Posterior vena cava (tissue), 2 donors: ENCODE results near the gene KCNN4. TPM values are rescaled to one million over a fixed set of nuclear protein-coding genes. Genes with fewer than 3 reads are reported as not detected.
"Not testable (repeated sequence)": the region's sequence is repeated elsewhere in the genome, so short reads cannot be mapped to it uniquely, and the experiment has no call there.

Experiments
- DNase-seq: peaks from one replicate; pipeline ENCODE4 v3.0.0-alpha.2; 2020; ENCODE audit warnings: low spot score
- intact Hi-C, 2 donors: fragments of 100-400 bp; cut with DNase I; formaldehyde crosslinking; loops; one replicate each; pipeline versions ENCODE4 v1.14.1 to v1.14.2; 2022 to 2023
- long read RNA-seq, 2 donors: library from polyadenylated mRNA; unstranded; transcript quantifications; one replicate each; pipeline ENCODE4 v2.0.0, GENCODE V29; 2020 to 2021
- total RNA-seq, 2 donors: library from RNA; stranded (reverse); fragmentation: NEBNext Ultra II Directional; extraction: Animal tissue kit (Norgen Biotek cat#: 25700); gene quantifications; one replicate each; pipeline ENCODE4 v1.2.1, GENCODE V29; 2021
- donor health status: DM: yes; HTN: yes; CAD: no.
- donor health status: DM: yes; HTN: yes; CAD: no.

Gene KCNN4
- total RNA-seq: 1 to 10 TPM; 4.0 to 5.8 TPM
- long read RNA-seq, donor 1, partial matches to known transcripts: 0 of 3 reads
- long read RNA-seq, donor 1, other reads (novel, unspliced or antisense): 0 of 3 reads
- long read RNA-seq, donor 2, transcript KCNN4-211 (9 exons, 1,956 nt): major isoform, 23 of 28 reads
- long read RNA-seq, donor 2, partial matches to known transcripts: 0 of 28 reads
- long read RNA-seq, donor 2, other reads (novel, unspliced or antisense): 5 of 28 reads

- no peak for DNase-seq
- intact Hi-C loops: loop anchor here in 1 of 2 donors (5.0 kb wide), 1 partner anchor 34 kb away; no protein-coding TSS in a partner anchor
These were observed at the start of gene KCNN4 for GRCh38 chr19:43780706-43781525. TSS of gene KCNN4 (minus strand) at chr19:43780973. CDS start at chr19:43780861, 112 bp downstream.

DNA sequence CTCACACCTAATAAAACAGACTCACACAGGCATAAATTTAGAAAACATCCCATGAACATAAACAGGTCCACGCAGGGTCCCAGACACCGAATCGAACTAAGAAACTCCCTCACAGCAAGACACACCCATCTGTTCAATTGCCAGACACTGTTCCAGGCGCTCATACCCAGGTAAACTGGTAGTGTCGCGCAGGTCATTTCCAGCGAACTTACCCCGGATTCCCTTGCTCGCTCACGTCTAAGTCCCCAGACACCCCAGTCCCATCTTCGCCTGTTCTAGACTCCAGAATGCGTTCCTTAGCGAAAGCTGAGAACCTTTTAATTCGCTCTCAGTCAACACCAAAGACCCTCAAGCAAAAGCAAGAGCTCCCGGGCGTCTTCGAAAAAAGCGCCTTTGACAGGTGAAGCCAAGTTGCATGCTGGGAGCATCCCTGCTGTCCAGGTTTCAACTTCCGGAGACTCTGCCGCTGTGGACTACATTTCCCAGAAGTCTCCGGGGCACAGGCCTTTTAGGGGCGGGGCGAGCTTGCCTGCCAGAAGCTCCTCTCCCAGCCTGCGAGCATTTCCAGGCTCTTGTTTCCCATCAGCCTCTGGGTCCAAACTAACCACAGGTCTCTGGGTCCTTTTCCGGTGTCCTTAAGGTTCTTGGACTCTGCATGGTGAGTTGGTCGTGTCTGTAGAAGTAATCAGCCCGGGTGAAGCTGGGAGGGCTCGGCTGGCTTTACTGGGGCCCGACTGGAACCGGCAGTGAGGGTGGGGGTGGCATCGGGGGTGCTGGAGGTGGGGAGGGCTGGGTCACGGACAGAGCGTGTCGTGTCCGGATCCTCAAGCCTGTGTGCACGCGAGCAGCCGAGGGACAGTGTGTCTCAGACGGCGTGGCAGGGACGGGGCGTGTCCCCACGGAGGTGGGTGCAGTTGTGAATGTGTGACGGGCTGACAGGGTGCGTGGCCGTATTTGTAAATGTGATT lies 46.3 kb upstream of the KCNN4 start, which contains the start of gene ZNF283:
ZNF283 (plus strand) TSS at position 535 of the 968 bp plus-strand sequence. CDS start 6,184 bp downstream, outside the sequence.
- DNase-seq: peak; percentile 94
- intact Hi-C loops: loop anchor here in 1 of 2 donors (2.0 kb wide), 1 partner anchor 74 kb away; no protein-coding TSS in a partner anchor

DNA sequence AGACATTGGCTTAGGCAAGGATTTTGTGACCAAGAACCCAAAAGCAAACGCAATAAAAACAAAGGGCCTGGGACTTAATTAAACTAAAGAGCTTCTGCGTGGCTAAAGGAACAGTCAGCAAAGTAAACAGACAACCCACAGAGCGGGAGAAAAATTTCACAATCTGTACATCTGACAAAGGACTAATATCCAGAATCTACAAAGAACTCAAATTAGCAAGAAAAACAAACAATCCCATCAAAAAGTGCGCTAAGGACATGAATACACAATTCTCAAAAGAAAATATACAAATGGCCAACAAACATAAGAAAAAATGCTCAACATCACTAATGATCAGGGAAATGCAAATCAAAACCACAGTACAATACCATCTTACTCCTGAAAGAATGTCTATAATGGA lies 43.8 kb upstream of the KCNN4 start:
- DNase-seq, intact Hi-C loops: not testable (repeated sequence)

DNA sequence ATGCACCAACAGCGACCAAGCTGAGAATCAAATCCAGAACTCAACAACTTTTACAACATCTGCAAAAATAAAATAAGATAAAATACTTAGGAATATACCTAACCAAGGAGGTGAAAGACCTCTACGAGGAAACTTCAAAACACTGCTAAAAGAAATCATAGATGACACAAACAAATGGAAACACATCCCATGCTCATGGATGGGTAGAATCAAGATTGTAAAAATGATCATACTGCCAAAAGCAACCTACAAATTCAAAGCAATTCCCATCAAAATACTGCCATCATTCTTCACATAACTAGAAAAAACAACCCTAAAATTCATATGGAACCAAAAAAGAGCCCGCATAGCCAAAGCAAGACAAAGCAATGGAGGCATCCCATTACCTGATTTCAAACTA lies 43.1 kb upstream of the KCNN4 start:
- intact Hi-C loops, DNase-seq: not testable (repeated sequence)

DNA sequence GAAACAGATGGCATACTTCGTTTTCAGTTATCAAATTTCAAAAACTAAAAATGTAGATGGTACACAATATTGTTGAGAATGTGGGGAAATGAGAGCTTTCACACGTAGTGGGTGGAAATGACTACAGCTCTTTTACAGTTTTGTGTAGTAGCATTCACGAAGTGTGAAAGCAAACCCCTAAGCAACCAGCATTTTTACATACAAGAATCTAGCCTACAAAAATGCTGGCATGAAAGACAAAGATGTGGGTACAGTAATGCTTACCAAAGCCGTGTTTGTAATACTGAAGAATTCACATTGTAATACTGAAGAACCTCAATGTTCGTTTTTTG lies 40.1 kb upstream of the KCNN4 start:
- no peak for DNase-seq
- intact Hi-C loops: no loop called here

GRCh38 chr19:43820098-43820883 lies 39.5 kb upstream of the KCNN4 start:
- DNase-seq: peak; percentile 84
- intact Hi-C loops: no loop called here

- intact Hi-C loops: no loop called here
- DNase-seq: no peak
These were observed 37.7 kb upstream of the KCNN4 start for GRCh38 chr19:43818500-43818899.

DNA sequence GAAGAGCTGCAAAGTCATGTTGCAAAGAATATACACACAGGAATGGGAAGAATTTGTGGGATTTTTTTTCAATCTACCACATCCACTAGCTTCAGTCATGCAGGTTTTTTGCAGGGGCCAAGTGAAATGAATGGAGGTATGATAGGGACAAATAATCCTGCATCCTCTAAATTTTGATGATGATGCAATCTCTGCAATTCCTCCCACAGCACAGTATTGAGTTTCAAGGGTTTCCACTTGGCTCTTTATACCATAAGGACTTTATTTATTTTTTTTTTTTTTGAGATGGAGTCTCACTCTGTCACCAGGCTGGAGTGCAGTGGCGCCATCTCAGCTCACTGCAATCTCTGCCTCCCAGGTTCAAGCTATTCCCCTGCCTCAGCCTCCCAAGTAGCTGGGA lies 36.7 kb upstream of the KCNN4 start:
- DNase-seq, intact Hi-C loops: not testable (repeated sequence)

DNA sequence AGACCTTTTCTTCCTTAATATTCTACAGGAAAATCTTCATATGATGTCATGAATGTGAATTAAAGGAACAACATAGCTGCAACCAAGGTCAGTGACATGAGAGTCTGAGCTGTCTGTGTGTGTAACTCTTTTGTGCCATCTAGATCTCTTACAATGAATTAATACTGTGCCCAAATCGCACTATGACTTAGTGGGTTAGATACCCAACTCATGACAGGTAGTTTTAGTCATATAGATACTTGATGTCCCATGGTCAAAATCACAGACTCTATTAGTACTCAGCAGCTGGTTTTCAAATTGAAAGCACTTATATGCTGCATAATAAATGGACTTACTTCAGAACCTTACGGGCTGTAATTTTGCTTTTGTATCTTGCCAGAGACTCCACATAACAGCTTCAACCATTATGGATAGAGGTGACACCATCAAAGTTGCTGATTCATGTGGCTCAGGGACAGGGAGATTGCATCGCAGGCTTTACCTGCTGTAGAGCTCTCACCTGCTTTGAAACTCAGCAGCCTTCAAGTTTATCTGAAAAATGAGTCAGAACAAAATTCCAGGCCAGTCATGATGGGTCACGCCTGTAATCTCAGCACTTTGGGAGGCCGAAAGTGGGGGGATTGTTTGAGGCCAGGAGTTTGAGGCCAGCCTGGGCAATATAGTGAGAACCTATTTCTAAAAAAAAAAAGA lies 34.0 kb upstream of the KCNN4 start:
- intact Hi-C loops: no loop called here
- no peak for DNase-seq

GRCh38 chr19:43812688-43813087 lies 31.9 kb upstream of the KCNN4 start:
- intact Hi-C loops: no loop called here
- no peak for DNase-seq

DNA sequence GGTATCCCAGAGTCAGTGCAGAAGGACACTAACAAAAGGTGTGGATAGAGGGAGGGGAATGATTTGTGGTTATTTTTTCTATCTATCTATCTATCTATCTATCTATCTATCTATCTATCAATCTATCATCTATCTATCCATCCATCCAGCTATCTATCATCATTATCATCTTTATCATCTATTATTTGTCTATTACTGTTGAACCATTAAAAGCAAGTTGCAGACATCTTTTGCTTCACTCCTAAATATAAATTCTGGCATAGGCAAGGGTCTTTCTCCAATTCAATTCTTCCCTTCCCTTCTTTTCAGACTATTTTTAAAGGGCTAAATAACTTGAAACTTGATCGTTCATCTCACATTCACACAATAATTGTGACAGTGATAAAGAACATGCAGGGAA lies 31.5 kb upstream of the KCNN4 start:
- intact Hi-C loops: no loop called here
- no peak for DNase-seq

DNA sequence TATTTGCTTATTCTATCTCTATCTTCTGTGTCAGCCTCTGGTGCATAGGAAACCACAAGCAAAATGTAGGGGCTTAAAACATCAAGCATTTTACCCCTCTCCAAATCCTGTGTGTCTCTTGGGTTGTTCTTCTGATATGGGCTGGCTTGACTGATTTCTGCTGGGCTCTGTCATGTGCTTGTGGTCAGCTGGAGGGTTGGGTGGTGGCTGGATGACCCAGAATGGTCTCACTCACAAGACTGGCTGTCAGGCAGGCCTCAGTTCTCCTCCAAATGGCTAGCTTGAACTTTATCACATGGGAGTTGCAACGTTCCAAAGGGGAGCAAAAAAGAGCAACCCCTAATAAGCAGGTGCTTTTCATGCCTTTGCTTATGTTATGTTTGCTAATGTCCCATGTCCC lies 31.1 kb upstream of the KCNN4 start:
- intact Hi-C loops: no loop called here
- no peak for DNase-seq

DNA sequence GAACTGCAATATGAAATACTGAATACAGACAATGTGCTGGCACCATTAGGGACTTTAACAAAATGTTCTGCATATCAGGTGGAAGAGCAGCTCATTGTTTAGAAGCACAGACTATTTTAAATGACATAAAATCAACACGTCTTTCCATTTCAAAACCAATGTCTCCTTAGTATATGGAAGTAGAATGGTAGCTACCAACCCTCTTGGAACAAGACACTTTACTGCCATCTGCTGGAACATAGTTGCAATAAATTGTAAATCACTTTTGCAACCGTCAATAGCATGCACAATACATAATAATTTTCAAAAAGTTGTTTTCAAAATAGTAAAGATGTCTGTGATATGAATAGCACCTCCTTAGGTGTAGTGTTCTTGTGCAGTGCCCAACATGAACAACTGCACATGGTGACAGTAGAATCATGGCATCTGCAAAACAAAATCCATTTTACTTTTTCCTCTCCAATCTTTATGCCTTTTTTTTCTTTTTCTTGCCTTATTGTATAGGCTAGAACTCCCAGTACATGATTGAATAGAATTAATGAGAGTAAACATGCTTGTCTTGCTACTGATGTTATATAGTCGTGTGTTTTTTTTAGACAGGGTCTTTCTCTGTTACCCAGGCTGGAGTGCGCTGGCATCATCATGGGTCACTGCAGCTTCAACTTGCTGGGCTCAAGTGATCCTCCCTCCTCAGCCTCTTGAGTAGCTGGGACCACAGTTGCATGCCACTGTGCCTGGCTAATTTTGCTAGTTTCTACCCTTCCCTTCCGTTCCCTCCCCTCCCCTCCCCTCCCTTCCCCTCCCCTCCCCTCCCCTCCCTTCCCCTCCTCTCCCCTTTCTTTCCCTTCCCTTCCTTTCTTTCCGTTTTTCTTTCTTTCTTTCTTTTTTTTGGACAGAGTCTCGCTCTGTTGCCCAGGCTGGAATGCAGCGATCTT lies 29.3 kb upstream of the KCNN4 start:
- DNase-seq: no peak
- intact Hi-C loops: no loop called here

- no peak for DNase-seq
- intact Hi-C loops: no loop called here
These were observed 26.9 kb upstream of the KCNN4 start for GRCh38 chr19:43807651-43808050.

DNA sequence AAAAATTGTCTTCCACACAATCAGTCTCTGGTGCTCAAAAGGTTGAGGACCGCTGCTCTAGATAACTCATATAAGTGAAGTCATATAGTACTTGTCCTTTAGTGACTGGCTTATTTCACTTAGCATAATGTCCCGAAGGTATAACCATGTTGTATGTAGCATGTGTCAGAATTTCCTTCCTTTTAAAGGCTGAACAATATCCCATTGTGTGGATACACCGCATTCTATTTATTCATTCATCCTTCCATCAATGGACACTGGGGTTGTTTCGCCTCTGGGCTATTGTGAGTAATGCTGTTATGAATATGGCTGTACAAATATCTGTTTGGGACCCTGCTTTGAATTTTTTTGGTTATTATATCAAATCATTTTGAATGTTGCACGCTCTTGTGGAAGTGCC lies 26.1 kb upstream of the KCNN4 start:
- DNase-seq: no peak

DNA sequence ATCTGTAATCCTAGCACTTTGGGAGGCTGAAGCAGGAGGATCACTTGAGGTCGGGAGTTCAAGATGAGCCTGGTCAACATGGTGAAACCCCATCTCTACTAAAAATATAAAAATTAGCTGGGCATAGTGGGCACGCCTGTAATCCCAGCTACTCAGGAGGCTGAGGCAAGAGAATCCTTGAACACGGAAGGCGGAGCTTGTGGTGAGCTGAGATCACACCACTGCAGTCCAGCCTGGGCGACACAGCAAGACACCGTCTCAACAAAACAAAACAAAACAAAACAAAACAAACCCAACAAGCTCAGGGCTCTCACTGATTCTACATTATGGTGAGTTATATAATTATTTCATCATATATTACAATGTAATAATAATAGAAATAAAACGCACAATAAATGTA lies 25.6 kb upstream of the KCNN4 start:
- intact Hi-C loops, DNase-seq: not testable (repeated sequence)

More for the DNA sequence above, 26.1 kb upstream of the KCNN4 start:
- intact Hi-C loops: no loop called here

GRCh38 chr19:43804432-43804831 lies 23.7 kb upstream of the KCNN4 start:
- intact Hi-C loops: no loop called here
- no peak for DNase-seq
